Measurements from ENCODE around the gene PPP3CA. TPM values are rescaled to one million over a fixed set of nuclear protein-coding genes. Genes with fewer than 3 reads are reported as not detected.

The PPP3CA gene
- total RNA-seq, 1 experiment from 2014 or later = 40.2 TPM

GRCh38 chr4:101174679-101175345 is 172.5 kb downstream of the PPP3CA start:
- TF ChIP-seq EZH2 (IDR thresholded peaks at IDR 0.05; ENCODE audit: low read depth) (no peak), CTCF (conservative IDR thresholded peaks at IDR 0.05) (no peak)
- Histone ChIP-seq H3F3A (ENCODE audit: insufficient read depth, low read depth) (no peaks in the 10 kb centered on the region), H2AFZ (no peak overlapping the region), H3K27me3 (ENCODE audit: insufficient read depth, low read depth) (no peaks in the 10 kb centered on the region), H4K20me1 (ENCODE audit: insufficient read depth) (no peaks in the 10 kb centered on the region), H3K4me1 (replicated peaks; ENCODE audit: insufficient read depth) (no peaks in the 10 kb centered on the region), H3K9me2 (ENCODE audit: insufficient read depth) (no peaks in the 10 kb centered on the region), H3K9me3 (ENCODE audit: insufficient read depth, low read depth) (no peaks in the 10 kb centered on the region), H3K4me2 (no peak overlapping the region), H3K4me3 (no peak overlapping the region), H3K27ac (no peak overlapping the region), H3K36me3 (ENCODE audit: low read depth) (no peaks in the 10 kb centered on the region), H3K79me2 (ENCODE audit: low read depth) (no peaks in the 10 kb centered on the region)
- intact Hi-C loops (cut with micrococcal nuclease; ENCODE audit: unreplicated experiment) = no loop called here
- ChIA-PET POLR2A (ENCODE audit: unreplicated experiment) (no interaction called here), CTCF (no interaction called here)
- BruUV-seq (replicated peaks) = no TSS peak
- no peak for DNase-seq

GRCh38 chr4:101172369-101172768 is 175.0 kb downstream of the PPP3CA start:
- no peak overlapping the region for H3K27ac ChIP-seq
- H2AFZ ChIP-seq = no peak overlapping the region
- H3F3A ChIP-seq (ENCODE audit: insufficient read depth, low read depth) = no peaks in the 10 kb centered on the region
- intact Hi-C loops (cut with micrococcal nuclease; ENCODE audit: unreplicated experiment) = no loop called here
- no TSS peak for BruUV-seq (replicated peaks)
- H3K9me3 ChIP-seq (ENCODE audit: insufficient read depth, low read depth) = no peaks in the 10 kb centered on the region
- H4K20me1 ChIP-seq (ENCODE audit: insufficient read depth) = no peaks in the 10 kb centered on the region
- H3K4me1 ChIP-seq (replicated peaks; ENCODE audit: insufficient read depth) = no peaks in the 10 kb centered on the region
- H3K4me2 ChIP-seq = no peak overlapping the region
- ChIA-PET POLR2A (ENCODE audit: unreplicated experiment) (no interaction called here), CTCF (no interaction called here)
- H3K9me2 ChIP-seq (ENCODE audit: insufficient read depth) = no peaks in the 10 kb centered on the region
- H3K4me3 ChIP-seq = no peak overlapping the region
- H3K27me3 ChIP-seq (ENCODE audit: insufficient read depth, low read depth) = no peaks in the 10 kb centered on the region
- no peak for TF ChIP-seq CTCF (conservative IDR thresholded peaks at IDR 0.05)
- TF ChIP-seq EZH2 (IDR thresholded peaks at IDR 0.05; ENCODE audit: low read depth) = no peak
- no peaks in the 10 kb centered on the region for H3K36me3 ChIP-seq (ENCODE audit: low read depth)
- H3K79me2 ChIP-seq (ENCODE audit: low read depth) = no peaks in the 10 kb centered on the region
- DNase-seq = no peak

GRCh38 chr4:101171747-101172146 is 175.6 kb downstream of the PPP3CA start:
- no peaks in the 10 kb centered on the region for H3K9me2 ChIP-seq (ENCODE audit: insufficient read depth)
- TF ChIP-seq EZH2 (IDR thresholded peaks at IDR 0.05; ENCODE audit: low read depth) (no peak), CTCF (conservative IDR thresholded peaks at IDR 0.05) (no peak)
- H3K79me2 ChIP-seq (ENCODE audit: low read depth) = no peaks in the 10 kb centered on the region
- H3K4me2 ChIP-seq = no peak overlapping the region
- no peak for DNase-seq
- no peak overlapping the region for H3K4me3 ChIP-seq
- H3K4me1 ChIP-seq (replicated peaks; ENCODE audit: insufficient read depth) = no peaks in the 10 kb centered on the region
- no peak overlapping the region for H2AFZ ChIP-seq
- H3K27me3 ChIP-seq (ENCODE audit: insufficient read depth, low read depth) = no peaks in the 10 kb centered on the region
- intact Hi-C loops (cut with micrococcal nuclease; ENCODE audit: unreplicated experiment) = no loop called here
- H4K20me1 ChIP-seq (ENCODE audit: insufficient read depth) = no peaks in the 10 kb centered on the region
- POLR2A ChIA-PET (ENCODE audit: unreplicated experiment) = interaction anchor here (0.6 kb wide), 1 partner anchor 130 kb away, joined by 3 read pairs; no protein-coding TSS in a partner anchor
- CTCF ChIA-PET = no interaction called here
- BruUV-seq (replicated peaks) = no TSS peak
- no peak overlapping the region for H3K27ac ChIP-seq
- H3K36me3 ChIP-seq (ENCODE audit: low read depth) = no peaks in the 10 kb centered on the region
- H3K9me3 ChIP-seq (ENCODE audit: insufficient read depth, low read depth) = no peaks in the 10 kb centered on the region
- no peaks in the 10 kb centered on the region for H3F3A ChIP-seq (ENCODE audit: insufficient read depth, low read depth)
